Thoracic aorta (tissue), 2 donors: ENCODE data around the gene MXRA5. TPM values are rescaled to one million over a fixed set of nuclear protein-coding genes. Genes with fewer than 3 reads are reported as not detected.
"Not testable (repeated sequence)": the region's sequence is repeated elsewhere in the genome, so short reads cannot be mapped to it uniquely, and the experiment has no call there.

Experiments used
- ATAC-seq: fragments of 150-250 bp; one replicate; pipeline ENCODE4 v1.8.0; 2017; ENCODE audit warnings: low read depth; ENCODE audit not compliant: insufficient number of reproducible peaks, low FRiP score
- DNase-seq: peaks from one replicate; pipeline ENCODE4 v3.0.0-alpha.2; 2020; ENCODE audit warnings: low spot score
- H3K27ac ChIP-seq, 2 donors: fragments of 200-600 bp; sonication (generic); 1 replicate in 1 of 2; 2 replicates in 1 of 2; pipeline ENCODE4 v1.5.1; 2016; ENCODE audit warnings: mild to moderate bottlenecking in 2 of 2, moderate library complexity in 2 of 2
- H3K27me3 ChIP-seq: fragments of 200-600 bp; sonication (generic); replicated peaks from 2 replicates; pipeline ENCODE4 v1.6.0; 2016; ENCODE audit warnings: mild to moderate bottlenecking; ENCODE audit not compliant: insufficient read depth
- H3K36me3 ChIP-seq: fragments of 200-600 bp; sonication (generic); one replicate; pipeline ENCODE4 v1.5.1; 2016
- H3K4me1 ChIP-seq, 2 donors: fragments of 200-600 bp; sonication (generic); 1 replicate in 1 of 2; 2 replicates in 1 of 2; pipeline versions ENCODE4 v1.5.1 to v1.6.0; 2016; ENCODE audit warnings: low read depth in 2 of 2, mild to moderate bottlenecking in 1 of 2; ENCODE audit not compliant: control insufficient read depth in 1 of 2
- H3K4me3 ChIP-seq: fragments of 200-600 bp; sonication (generic); 2 replicates; pipeline ENCODE4 v1.5.1; 2016; ENCODE audit warnings: mild to moderate bottlenecking
- H3K9me3 ChIP-seq: fragments of 200-600 bp; sonication (generic); 2 replicates; pipeline ENCODE4 v1.5.1; 2016
- total RNA-seq, 2 donors: library from RNA; depleted of rRNA; stranded (reverse); fragments of >200 nt; gene quantifications; one replicate each; pipeline versions ENCODE4 v1.1.0 to v1.2.3, GENCODE V29; 2016
- TF ChIP-seq, protein P1 (sequence below): fragments of 200-600 bp; sonication (generic); IDR thresholded peaks from one replicate; pipeline ENCODE4 v1.5.1; 2019; ENCODE audit warnings: antibody characterized with exemption

Gene MXRA5
- total RNA-seq, 2 donors from 2014 or later: 0.14 to 2.3 TPM

DNA sequence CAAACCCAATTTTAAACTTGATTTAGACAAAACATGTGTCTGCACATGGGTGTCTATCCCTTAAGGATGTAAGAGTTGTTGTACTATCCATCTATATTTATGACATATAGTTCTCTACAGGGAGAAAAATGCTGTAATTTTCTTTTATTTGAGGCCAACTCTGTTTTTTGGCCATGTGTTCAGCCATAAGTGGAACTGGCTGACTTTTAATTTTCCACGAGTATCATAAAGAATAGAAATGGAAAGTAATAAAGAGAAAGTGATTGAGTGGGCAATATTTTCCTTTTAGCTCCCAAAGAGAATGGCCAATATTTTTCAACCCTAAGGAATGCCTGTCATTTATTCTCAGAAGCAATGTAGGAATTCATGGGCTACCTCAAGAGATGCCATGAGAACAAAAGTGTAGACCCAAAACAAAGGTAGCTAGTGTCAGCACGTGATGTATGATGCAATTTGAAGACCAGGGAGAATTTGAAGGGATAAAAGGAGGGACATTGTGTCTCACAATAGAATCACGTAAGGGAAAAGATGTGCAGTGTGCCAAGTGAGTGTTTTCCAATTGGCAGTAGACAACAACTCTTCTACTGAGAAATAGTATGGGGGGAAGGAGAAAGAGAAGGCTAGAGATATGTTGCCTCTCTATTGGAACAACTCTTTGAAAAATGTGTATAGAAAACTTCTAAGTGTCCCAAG, 27.8 kb upstream of the MXRA5 start:
- H3K27me3 ChIP-seq: no peaks in the 10 kb centered on the region
- no peak overlapping the region for H3K27ac ChIP-seq
- H3K4me1 ChIP-seq: no peaks in the 10 kb centered on the region
- no peak overlapping the region for H3K4me3 ChIP-seq
- ATAC-seq: no peak
- TF ChIP-seq, protein P1, sequence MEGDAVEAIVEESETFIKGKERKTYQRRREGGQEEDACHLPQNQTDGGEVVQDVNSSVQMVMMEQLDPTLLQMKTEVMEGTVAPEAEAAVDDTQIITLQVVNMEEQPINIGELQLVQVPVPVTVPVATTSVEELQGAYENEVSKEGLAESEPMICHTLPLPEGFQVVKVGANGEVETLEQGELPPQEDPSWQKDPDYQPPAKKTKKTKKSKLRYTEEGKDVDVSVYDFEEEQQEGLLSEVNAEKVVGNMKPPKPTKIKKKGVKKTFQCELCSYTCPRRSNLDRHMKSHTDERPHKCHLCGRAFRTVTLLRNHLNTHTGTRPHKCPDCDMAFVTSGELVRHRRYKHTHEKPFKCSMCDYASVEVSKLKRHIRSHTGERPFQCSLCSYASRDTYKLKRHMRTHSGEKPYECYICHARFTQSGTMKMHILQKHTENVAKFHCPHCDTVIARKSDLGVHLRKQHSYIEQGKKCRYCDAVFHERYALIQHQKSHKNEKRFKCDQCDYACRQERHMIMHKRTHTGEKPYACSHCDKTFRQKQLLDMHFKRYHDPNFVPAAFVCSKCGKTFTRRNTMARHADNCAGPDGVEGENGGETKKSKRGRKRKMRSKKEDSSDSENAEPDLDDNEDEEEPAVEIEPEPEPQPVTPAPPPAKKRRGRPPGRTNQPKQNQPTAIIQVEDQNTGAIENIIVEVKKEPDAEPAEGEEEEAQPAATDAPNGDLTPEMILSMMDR: no peak
- no peaks in the 10 kb centered on the region for H3K9me3 ChIP-seq
- H3K36me3 ChIP-seq: no peaks in the 10 kb centered on the region
- no peak for DNase-seq

DNA sequence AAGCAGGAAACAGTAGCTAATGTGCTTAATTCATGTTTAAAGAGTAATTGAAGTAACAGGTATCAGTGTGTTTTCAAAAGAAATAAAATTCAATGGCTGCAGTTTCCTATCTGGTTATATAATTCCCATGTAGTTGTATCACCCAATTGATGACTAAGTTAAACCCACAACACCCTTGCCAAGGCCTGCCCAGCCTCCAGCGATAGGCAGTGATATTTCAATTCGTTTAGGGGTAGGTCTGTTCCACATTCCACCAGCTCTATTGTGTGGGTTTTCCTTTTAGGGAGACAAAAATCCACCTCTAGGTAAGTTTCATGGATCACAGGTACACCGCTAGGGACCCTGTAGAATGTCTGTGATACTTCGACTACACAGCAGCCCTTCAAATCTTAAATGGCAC, 24.7 kb upstream of the MXRA5 start:
- no peak for ATAC-seq
- no peaks in the 10 kb centered on the region for H3K27me3 ChIP-seq
- no peaks in the 10 kb centered on the region for H3K9me3 ChIP-seq
- H3K4me3 ChIP-seq: no peak overlapping the region
- TF ChIP-seq, protein P1: no peak
- H3K27ac ChIP-seq: no peak overlapping the region
- no peak for DNase-seq
- H3K36me3 ChIP-seq: no peaks in the 10 kb centered on the region
- H3K4me1 ChIP-seq: no peaks in the 10 kb centered on the region

DNA sequence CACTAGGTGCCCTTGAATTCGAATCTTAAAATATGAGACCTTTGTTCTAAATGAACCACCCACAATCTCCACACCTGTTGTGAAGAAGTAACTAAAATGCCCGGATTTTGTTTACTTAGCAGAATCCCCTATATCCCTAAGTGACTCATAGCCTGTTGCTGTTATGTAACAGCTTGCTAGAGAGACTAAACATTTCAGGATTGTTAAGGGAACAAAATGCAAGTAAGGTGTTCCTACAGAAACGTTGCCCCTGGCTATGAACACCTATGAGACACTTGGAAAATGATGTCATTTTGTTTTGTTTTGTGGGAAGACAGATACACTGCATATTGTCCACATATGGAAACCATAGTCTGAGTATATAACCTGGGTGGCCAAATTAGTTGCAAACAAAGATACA, 24.2 kb upstream of the MXRA5 start:
- Histone ChIP-seq H3K27me3 (no peaks in the 10 kb centered on the region), H3K36me3 (no peaks in the 10 kb centered on the region), H3K4me3 (no peak overlapping the region), H3K4me1 (no peaks in the 10 kb centered on the region), H3K27ac (no peak overlapping the region), H3K9me3 (no peaks in the 10 kb centered on the region)
- ATAC-seq (no peak), DNase-seq (no peak)
- TF ChIP-seq, protein P1: no peak

DNA sequence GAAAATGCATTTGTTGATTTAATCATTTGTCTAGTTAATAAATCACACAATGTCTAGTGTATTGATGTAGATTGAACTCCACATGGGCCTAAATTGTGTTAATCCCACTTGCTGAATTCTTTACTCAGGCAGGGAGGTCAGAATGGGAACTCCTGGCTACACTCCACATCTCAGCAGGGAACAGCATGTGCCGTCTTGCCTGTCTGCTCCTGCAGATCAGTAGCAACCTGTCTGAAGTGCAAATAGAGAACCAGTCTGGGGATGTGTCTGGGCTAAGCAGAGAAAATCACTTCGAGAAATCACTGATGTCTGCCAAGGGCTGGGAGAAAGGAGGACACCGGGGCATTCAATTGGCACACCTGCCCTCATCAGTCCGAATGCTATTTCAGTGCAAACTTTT, 16.5 kb upstream of the MXRA5 start:
- H3K4me3 ChIP-seq: no peak overlapping the region
- no peaks in the 10 kb centered on the region for H3K27me3 ChIP-seq
- H3K9me3 ChIP-seq: no peaks in the 10 kb centered on the region
- no peaks in the 10 kb centered on the region for H3K4me1 ChIP-seq
- DNase-seq: no peak
- H3K36me3 ChIP-seq: no peaks in the 10 kb centered on the region
- no peak overlapping the region for H3K27ac ChIP-seq
- TF ChIP-seq, protein P1: no peak
- ATAC-seq: no peak

DNA sequence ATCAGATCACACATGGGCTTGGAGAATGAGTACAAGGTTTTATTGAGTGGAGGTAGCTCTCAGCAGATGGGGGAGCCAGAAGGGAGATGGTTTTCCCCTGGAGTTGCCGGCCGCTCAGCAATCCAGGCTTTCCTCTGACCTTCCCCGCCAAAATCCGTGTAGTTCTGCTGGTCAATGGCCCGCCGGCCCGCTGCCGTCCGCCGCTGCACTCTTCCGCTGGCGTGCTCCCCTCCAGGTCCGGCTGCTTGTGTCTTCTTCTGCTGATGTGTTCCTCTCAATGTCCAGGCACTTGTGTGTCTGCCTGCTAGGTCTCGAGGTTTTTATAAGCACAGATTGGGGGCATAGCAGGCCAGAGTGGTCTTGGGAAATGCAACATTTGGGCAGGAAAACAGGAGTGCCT, 14.4 kb upstream of the MXRA5 start:
- H3K27me3 ChIP-seq: no peaks in the 10 kb centered on the region
- no peaks in the 10 kb centered on the region for H3K9me3 ChIP-seq
- no peak for ATAC-seq
- no peaks in the 10 kb centered on the region for H3K36me3 ChIP-seq
- TF ChIP-seq, protein P1: no peak
- DNase-seq: no peak
- no peak overlapping the region for H3K27ac ChIP-seq
- no peak overlapping the region for H3K4me3 ChIP-seq
- no peaks in the 10 kb centered on the region for H3K4me1 ChIP-seq

DNA sequence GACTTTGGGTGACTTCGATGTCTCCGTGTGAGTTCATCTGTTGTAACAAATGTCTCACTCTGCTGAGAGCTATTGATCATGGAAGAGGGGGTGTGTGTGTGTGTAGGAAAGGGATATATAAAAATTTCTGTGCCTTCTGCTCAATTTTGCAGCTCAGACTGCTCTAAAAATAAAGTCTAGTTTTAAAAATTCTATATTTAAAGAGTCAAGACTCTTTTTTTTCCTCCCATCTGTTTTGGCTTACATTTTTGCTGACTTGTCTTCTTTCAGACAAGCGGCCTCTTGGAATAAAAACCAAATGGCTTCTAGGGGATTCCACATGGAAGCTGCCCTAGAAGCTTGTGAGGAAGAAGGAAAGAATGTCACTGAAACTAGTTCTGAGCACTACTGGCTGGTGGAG, 6.3 kb upstream of the MXRA5 start:
- not testable (repeated sequence) for H3K27me3 ChIP-seq, H3K4me1 ChIP-seq, DNase-seq, H3K4me3 ChIP-seq, H3K27ac ChIP-seq, ATAC-seq, H3K36me3 ChIP-seq, H3K9me3 ChIP-seq
